Effector memory CD8-positive, alpha-beta T cell (primary cell): Measurements from ENCODE around the gene S100A9.
"Not testable (repeated sequence)": the region's sequence is repeated elsewhere in the genome, so short reads cannot be mapped to it uniquely, and the experiment has no call there.

ENCODE experiments used
- ATAC-seq: fragments of 150-1000 bp; cut with Tn5 transposase; replicated peaks from 2 replicates; pipeline ENCODE4 v1.10.0; 2021; ENCODE audit warnings: mild to moderate bottlenecking, moderate library complexity
- DNase-seq, 3 experiments: peaks; one replicate each; pipeline ENCODE4 v3.0.0; 2021
- H3K27ac Mint-ChIP-seq, 2 donors: one replicate each; pipeline ENCODE4 v1.8.0; 2022; ENCODE audit warnings: mild to moderate bottlenecking in 2 of 2, mixed read lengths in 2 of 2, moderate library complexity in 2 of 2
- H3K27me3 Mint-ChIP-seq, 2 donors: one replicate each; pipeline ENCODE4 v1.8.0; 2022; ENCODE audit warnings: mixed read lengths in 2 of 2
- H3K36me3 Mint-ChIP-seq: one replicate; pipeline ENCODE4 v1.8.0; 2022; ENCODE audit warnings: mild to moderate bottlenecking, moderate library complexity, mixed read lengths; ENCODE audit not compliant: insufficient read depth
- H3K4me1 Mint-ChIP-seq, 2 donors: one replicate each; pipeline ENCODE4 v1.8.0; 2022; ENCODE audit warnings: low read depth in 2 of 2, mixed read lengths in 2 of 2
- H3K4me3 Mint-ChIP-seq, 2 donors: one replicate each; pipeline ENCODE4 v1.8.0; 2022; ENCODE audit warnings: mild to moderate bottlenecking in 2 of 2, mixed read lengths in 2 of 2, moderate library complexity in 2 of 2
- H3K9me3 Mint-ChIP-seq, 2 donors: one replicate each; pipeline ENCODE4 v1.8.0; 2022; ENCODE audit warnings: mixed read lengths in 2 of 2
- total RNA-seq, 9 experiments: gene quantifications; one replicate each; lab custom pipeline; 2026; lab: John Stamatoyannopoulos, UW

Gene S100A9
- 0 to 2.1 (median 0) reads per million in 9 experiments for total RNA-seq

DNA sequence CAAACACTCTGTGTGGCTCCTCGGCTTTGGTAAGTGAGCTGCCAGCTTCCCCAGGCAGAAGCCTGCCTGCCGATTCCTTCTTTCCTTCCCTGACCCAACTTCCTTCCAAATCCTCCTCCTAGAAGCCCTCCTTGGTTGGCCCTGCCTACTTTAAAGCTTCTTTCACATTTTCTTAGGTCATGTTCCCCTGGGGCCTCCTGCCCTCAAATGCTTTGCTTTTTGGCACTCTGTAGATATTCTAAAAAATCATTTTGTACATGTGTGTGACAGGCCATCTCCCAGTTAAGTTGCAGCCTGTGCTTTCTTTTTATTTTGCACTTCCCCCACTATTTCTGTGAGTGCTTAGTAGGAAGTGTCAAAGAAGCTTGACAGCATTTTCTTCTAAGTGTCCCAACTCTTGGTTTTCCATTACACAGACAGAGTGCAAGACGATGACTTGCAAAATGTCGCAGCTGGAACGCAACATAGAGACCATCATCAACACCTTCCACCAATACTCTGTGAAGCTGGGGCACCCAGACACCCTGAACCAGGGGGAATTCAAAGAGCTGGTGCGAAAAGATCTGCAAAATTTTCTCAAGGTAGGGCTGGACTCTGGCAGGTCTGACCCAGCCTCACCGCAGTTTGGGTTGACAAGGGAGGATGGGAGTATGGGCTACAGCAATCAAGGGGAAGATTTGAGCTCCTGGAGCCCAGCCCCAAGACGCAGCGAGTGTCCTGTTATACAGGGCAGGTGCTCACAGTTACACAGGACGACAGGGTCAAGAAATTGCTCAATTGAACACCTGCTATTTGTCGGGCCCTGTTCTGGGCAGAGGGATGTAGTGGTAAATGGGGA lies at the start of gene S100A9:
Gene S100A9, plus strand, starts transcription at position 2 of the 838 bp plus-strand sequence. Its CDS starts 430 bp downstream, at position 432.
- Mint-ChIP-seq H3K27ac (peak within 1 kb of the TSS in 1 of 2 donors; percentile 52), H3K27me3 (peaks cover 44 to 56% of the 10 kb centered on the region in 2 donors), H3K4me3 (peak within 1 kb of the TSS in 1 of 2 donors; percentile 36), H3K4me1 (peaks cover 0 to 9% of the 10 kb centered on the region in 2 donors), H3K36me3 (no peaks in the 10 kb centered on the region), H3K9me3 (no peaks in the 10 kb centered on the region)
- no peak for ATAC-seq
- DNase-seq = no peak

GRCh38 chr1:153308540-153308939 lies 49.1 kb upstream of the S100A9 start:
- no peak for ATAC-seq
- no peak overlapping the region for H3K4me3 Mint-ChIP-seq
- no peak overlapping the region for H3K27ac Mint-ChIP-seq

DNA sequence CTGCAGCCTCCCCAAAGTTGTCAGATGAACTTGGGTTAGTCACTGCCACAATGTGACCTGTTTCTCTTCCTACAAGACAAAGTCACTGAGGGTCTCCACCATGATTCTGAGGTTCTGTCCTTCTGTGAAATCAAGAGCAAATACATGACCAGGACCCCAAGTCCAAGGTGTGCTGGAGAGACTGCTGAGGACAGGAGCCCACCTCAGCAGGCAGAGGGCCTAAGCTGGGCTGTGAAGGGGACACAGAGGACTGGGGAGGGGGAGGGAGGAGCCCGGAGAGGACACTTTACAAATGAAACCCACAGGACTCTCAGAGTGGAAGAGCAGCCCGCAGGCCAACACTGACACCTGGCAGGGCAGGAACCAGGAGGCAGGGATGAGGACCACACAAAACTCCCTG lies 48.2 kb upstream of the S100A9 start:
- H3K4me3 Mint-ChIP-seq = no peak overlapping the region
- H3K9me3 Mint-ChIP-seq = no peaks in the 10 kb centered on the region
- no peak overlapping the region for H3K27ac Mint-ChIP-seq
- H3K4me1 Mint-ChIP-seq = no peaks in the 10 kb centered on the region
- peaks cover 51 to 66% of the 10 kb centered on the region in 2 donors for H3K27me3 Mint-ChIP-seq
- no peaks in the 10 kb centered on the region for H3K36me3 Mint-ChIP-seq
- ATAC-seq = no peak
- DNase-seq = no peak

More at GRCh38 chr1:153308540-153308939, 49.1 kb upstream of the S100A9 start:
- H3K27me3 Mint-ChIP-seq = peaks cover 50 to 72% of the 10 kb centered on the region in 2 donors
- no peaks in the 10 kb centered on the region for H3K36me3 Mint-ChIP-seq
- H3K4me1 Mint-ChIP-seq = no peaks in the 10 kb centered on the region
- DNase-seq = no peak
- no peaks in the 10 kb centered on the region for H3K9me3 Mint-ChIP-seq

GRCh38 chr1:153310526-153310925 lies 47.1 kb upstream of the S100A9 start:
- Mint-ChIP-seq H3K27ac (no peak overlapping the region), H3K4me1 (no peaks in the 10 kb centered on the region), H3K9me3 (no peaks in the 10 kb centered on the region), H3K27me3 (peaks cover 55 to 66% of the 10 kb centered on the region in 2 donors), H3K4me3 (no peak overlapping the region), H3K36me3 (no peaks in the 10 kb centered on the region)
- DNase-seq (no peak), ATAC-seq (no peak)

DNA sequence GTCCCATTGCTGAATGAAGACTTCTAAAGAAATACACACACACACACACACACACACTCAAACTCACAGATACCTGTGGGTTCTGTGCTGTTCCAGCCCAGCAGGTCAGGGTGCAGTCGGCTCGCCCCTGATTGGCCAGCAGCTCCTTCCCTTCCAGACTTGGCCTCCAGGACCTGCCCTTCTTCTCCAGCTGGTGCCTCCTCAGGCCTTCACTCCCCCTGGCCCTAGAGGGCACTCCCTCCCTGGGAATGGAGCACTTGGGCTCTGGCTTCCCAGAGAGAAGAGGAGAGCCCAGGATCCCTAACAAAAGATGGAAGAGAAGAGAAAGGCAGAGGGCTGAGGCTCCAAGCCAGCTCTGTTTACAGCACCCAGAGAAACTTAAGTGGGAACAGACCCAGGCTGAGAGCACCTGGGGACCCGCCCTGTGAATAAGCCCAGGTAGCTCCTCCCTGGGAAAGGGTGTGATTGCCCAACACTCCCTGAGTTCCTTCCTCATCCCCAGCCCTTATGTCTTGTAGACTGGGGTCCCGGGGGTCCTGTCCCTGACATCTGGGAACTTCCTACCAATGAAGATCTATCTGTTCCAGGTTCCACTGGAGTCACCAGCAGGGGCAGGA lies 45.0 kb upstream of the S100A9 start, which contains the start of gene PGLYRP3:
Gene PGLYRP3, minus strand, starts transcription at position 383 of the 617 bp plus-strand sequence. CDS start 2,287 bp downstream, outside the sequence.
- no peak within 1 kb of the TSS for H3K4me3 Mint-ChIP-seq
- no peaks in the 10 kb centered on the region for H3K36me3 Mint-ChIP-seq
- H3K9me3 Mint-ChIP-seq = no peaks in the 10 kb centered on the region
- no peak for ATAC-seq
- H3K27me3 Mint-ChIP-seq = peaks cover 48 to 65% of the 10 kb centered on the region in 2 donors
- H3K4me1 Mint-ChIP-seq = no peaks in the 10 kb centered on the region
- H3K27ac Mint-ChIP-seq = no peak within 1 kb of the TSS
- no peak for DNase-seq

DNA sequence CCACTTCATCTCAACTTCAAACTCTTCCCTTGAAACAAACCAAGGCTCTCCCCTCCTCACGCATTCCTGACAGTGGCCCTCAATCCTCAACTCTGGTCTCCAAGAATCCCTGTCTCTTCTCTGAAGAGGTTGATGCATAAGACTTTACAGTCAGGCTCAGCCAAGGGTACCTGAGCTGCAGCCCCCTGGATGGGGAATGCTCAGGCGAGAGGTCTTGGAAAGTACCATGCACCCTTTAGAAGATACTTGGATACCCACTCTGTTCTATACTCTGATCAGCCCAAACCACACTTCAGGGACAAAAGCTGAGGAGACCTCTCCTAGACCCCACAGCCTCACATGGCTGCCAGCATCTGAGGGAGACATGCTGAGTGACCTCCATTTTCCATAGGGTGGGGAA lies 44.4 kb upstream of the S100A9 start:
- ATAC-seq (no peak), DNase-seq (no peak)
- no peaks in the 10 kb centered on the region for H3K36me3 Mint-ChIP-seq
- H3K9me3 Mint-ChIP-seq = no peaks in the 10 kb centered on the region
- no peak overlapping the region for H3K27ac Mint-ChIP-seq
- no peaks in the 10 kb centered on the region for H3K4me1 Mint-ChIP-seq
- H3K4me3 Mint-ChIP-seq = no peak overlapping the region
- H3K27me3 Mint-ChIP-seq = peaks cover 48 to 59% of the 10 kb centered on the region in 2 donors

DNA sequence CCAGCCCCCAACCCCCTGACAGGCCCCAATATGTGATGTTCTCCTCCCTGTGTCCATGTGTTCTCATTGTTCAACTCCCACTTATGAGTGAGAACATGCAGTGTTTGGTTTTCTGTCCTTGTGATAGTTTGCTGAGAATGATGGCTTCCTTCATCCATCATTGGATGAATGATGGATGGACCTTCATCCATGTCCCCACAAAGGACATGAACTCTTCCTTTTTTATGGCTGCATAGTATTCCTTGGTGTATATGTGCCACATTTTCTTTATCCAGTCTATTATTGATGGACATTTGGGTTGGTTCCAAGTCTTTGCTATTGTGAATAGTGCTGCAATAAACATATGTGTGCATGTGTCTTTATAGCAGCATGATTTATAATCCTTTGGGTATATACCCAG lies 43.3 kb upstream of the S100A9 start:
- H3K36me3 Mint-ChIP-seq, H3K9me3 Mint-ChIP-seq, H3K4me3 Mint-ChIP-seq, H3K4me1 Mint-ChIP-seq, H3K27ac Mint-ChIP-seq, ATAC-seq, DNase-seq: not testable (repeated sequence)
- H3K27me3 Mint-ChIP-seq = peaks cover 48 to 57% of the 10 kb centered on the region in 2 donors

- not testable (repeated sequence) for H3K36me3 Mint-ChIP-seq, H3K4me1 Mint-ChIP-seq, H3K4me3 Mint-ChIP-seq, H3K27ac Mint-ChIP-seq, ATAC-seq, H3K9me3 Mint-ChIP-seq, DNase-seq
- H3K27me3 Mint-ChIP-seq = peaks cover 56 to 67% of the 10 kb centered on the region in 2 donors
Measured at GRCh38 chr1:153316013-153316412, 41.6 kb upstream of the S100A9 start.

DNA sequence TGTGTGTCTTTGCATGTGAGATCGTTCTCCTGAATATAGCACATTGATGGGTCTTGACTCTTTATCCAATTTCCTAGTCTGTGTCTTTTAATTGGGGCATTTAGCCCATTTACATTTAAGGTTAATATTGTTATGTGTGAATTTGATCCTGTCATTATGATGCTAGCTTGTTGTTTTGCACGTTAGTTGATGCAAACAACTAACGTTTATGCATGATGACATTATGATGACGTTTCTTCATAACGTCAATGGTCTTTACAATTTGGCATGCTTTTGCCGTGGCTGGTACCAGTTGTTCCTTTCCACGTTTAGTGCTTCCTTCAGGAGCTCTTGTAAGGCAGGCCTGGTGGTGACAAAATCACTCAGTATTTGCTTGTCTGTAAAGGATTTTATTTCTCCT lies 39.5 kb upstream of the S100A9 start:
- ATAC-seq, H3K27ac Mint-ChIP-seq, H3K36me3 Mint-ChIP-seq, H3K9me3 Mint-ChIP-seq, DNase-seq, H3K4me1 Mint-ChIP-seq, H3K4me3 Mint-ChIP-seq: not testable (repeated sequence)
- H3K27me3 Mint-ChIP-seq = peaks cover 59 to 63% of the 10 kb centered on the region in 2 donors

GRCh38 chr1:153322568-153322967 lies 35.1 kb upstream of the S100A9 start:
- peaks cover 52 to 56% of the 10 kb centered on the region in 2 donors for H3K27me3 Mint-ChIP-seq
- no peak overlapping the region for H3K4me3 Mint-ChIP-seq
- H3K4me1 Mint-ChIP-seq = no peaks in the 10 kb centered on the region
- peaks cover 0 to 7% of the 10 kb centered on the region in 2 donors for H3K9me3 Mint-ChIP-seq
- no peak overlapping the region for H3K27ac Mint-ChIP-seq
- ATAC-seq = no peak
- H3K36me3 Mint-ChIP-seq = no peaks in the 10 kb centered on the region
- DNase-seq = no peak

DNA sequence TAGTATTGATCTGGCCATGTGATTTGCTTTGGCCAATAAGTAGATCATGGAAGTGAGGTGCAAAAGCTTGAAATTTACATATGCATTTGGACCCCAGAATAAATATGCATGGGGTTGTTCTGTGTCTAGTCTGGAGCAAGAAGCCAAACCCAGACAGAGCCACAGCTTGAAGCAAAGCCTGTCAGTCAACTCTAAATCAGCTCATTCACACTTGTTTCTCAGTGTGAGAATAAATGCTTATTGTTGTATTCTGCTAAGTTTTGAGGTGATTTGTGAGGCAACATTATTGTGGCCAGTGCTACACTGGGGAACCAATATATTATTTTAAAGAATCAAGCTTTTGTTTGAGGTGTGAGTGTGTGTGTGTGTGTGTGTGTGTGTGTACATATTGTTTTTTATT lies 32.7 kb upstream of the S100A9 start:
- Mint-ChIP-seq H3K4me1 (no peaks in the 10 kb centered on the region), H3K27ac (no peak overlapping the region), H3K27me3 (peaks cover 46 to 47% of the 10 kb centered on the region in 2 donors), H3K9me3 (peaks cover 0 to 14% of the 10 kb centered on the region in 2 donors), H3K36me3 (no peaks in the 10 kb centered on the region), H3K4me3 (no peak overlapping the region)
- no peak for ATAC-seq
- no peak for DNase-seq

DNA sequence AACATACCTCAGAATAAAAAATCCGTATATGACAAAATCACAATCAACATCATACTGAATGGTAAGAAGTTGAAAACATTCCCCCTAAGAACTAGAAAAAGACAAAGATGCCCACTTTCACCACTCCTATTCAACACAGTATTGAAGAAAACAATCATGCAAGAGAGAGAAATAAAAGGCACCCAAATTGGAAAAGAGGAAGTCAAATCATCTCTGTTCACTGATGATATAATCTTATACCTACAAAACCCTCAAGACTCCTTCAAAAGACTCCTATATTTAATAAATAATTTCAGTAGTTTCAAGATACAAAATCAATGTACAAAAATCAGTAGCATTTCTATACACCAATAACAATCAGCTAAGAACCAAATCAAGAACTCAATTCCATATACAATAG lies 23.8 kb upstream of the S100A9 start:
- Mint-ChIP-seq H3K9me3 (peaks cover 0 to 13% of the 10 kb centered on the region in 2 donors), H3K36me3 (no peaks in the 10 kb centered on the region), H3K4me1 (no peaks in the 10 kb centered on the region), H3K27ac (no peak overlapping the region), H3K27me3 (peaks cover 39 to 40% of the 10 kb centered on the region in 2 donors), H3K4me3 (no peak overlapping the region)
- no peak for DNase-seq
- ATAC-seq = no peak

- Mint-ChIP-seq H3K27me3 (peaks cover 34 to 37% of the 10 kb centered on the region in 2 donors), H3K4me1 (peaks cover 0 to 5% of the 10 kb centered on the region in 2 donors), H3K4me3 (no peak overlapping the region), H3K9me3 (no peaks in the 10 kb centered on the region), H3K36me3 (no peaks in the 10 kb centered on the region), H3K27ac (no peak overlapping the region)
- DNase-seq (no peak), ATAC-seq (no peak)
Measured at GRCh38 chr1:153336650-153337049, 21.0 kb upstream of the S100A9 start.
